ENCODE data around the gene NPM3. TPM values are rescaled to one million over a fixed set of nuclear protein-coding genes. Genes with fewer than 3 reads are reported as not detected.

Gene NPM3
- total RNA-seq, 1 experiment from 2014 or later: 260 TPM

DNA sequence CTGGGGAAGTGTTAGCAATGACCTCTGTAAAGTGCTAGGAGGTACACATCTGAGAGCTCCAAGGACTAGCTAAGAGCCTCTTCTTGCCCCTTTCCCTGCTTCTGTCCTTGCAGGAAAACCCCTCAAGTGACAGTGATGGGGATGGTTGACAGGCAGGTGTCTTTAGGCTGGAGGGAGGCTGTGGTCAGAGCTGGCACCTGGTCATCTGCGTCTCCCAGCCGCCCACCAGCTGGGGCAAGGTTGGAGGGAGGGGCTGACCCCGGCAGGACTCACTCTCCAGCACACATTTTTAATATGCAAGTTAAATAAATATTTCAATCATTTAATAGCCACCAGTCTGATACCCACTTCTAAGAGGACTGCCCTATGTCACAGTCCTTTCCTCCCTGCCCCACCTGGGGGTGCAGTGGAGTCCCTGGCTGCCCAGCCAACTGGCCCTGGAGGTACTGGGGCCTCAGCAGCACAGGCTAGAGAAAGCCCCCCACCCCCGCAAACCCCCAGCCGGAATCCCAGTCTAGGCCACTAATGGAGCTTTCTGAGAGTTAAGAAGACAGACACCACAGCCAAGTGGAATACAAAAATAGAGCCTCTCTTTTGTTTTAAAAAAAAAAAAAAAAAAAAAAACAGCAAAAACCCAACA, 13.6 kb downstream of the NPM3 start:
- Mint-ChIP-seq H3K4me1 (peaks cover 33% of the 10 kb centered on the region), H3K27me3 (ENCODE audit: low read depth) (peaks cover 33% of the 10 kb centered on the region), H3K9me3 (no peaks in the 10 kb centered on the region), H3K36me3 (no peaks in the 10 kb centered on the region), H3K27ac (peak overlapping the region; percentile 43; the same call in 1 of the 2 replicates), H3K4me3 (no peak overlapping the region)
- CTCF ChIA-PET: interaction anchor here (0.6 to 8.3 kb wide), 10 partner anchors 9 to 1455 kb away, joined by 3 to 69 read pairs (median 6); partner anchors contain the start of gene NPM3
- TF ChIP-seq RELA (CRISPR knock-in tag; IDR thresholded peaks at IDR 0.05; ENCODE audit: borderline replicate concordance): no peak
- no peak for TF ChIP-seq TP53 (CRISPR knock-in tag; IDR thresholded peaks at IDR 0.05)
- no peak for TF ChIP-seq TCF7 (CRISPR knock-in tag; IDR thresholded peaks at IDR 0.05; ENCODE audit: low read depth)
- no peak for TF ChIP-seq EMX1 (CRISPR knock-in tag; IDR thresholded peaks at IDR 0.05)
- TF ChIP-seq SMAD3 (CRISPR knock-in tag; IDR thresholded peaks at IDR 0.05; ENCODE audit: borderline replicate concordance): no peak
- TF ChIP-seq, protein P1, sequence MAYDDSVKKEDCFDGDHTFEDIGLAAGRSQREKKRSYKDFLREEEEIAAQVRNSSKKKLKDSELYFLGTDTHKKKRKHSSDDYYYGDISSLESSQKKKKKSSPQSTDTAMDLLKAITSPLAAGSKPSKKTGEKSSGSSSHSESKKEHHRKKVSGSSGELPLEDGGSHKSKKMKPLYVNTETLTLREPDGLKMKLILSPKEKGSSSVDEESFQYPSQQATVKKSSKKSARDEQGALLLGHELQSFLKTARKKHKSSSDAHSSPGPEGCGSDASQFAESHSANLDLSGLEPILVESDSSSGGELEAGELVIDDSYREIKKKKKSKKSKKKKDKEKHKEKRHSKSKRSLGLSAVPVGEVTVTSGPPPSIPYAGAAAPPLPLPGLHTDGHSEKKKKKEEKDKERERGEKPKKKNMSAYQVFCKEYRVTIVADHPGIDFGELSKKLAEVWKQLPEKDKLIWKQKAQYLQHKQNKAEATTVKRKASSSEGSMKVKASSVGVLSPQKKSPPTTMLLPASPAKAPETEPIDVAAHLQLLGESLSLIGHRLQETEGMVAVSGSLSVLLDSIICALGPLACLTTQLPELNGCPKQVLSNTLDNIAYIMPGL (CRISPR knock-in tag; IDR thresholded peaks at IDR 0.05): no peak
- no peak for TF ChIP-seq ZNF317 (CRISPR knock-in tag; IDR thresholded peaks at IDR 0.05; ENCODE audit: borderline replicate concordance, low read depth)
- no peak for TF ChIP-seq HMGA2 (CRISPR knock-in tag; IDR thresholded peaks at IDR 0.05)
- TF ChIP-seq, protein P2, sequence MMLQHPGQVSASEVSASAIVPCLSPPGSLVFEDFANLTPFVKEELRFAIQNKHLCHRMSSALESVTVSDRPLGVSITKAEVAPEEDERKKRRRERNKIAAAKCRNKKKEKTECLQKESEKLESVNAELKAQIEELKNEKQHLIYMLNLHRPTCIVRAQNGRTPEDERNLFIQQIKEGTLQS (CRISPR knock-in tag; conservative IDR thresholded peaks at IDR 0.05): no peak
- TF ChIP-seq, protein P3, sequence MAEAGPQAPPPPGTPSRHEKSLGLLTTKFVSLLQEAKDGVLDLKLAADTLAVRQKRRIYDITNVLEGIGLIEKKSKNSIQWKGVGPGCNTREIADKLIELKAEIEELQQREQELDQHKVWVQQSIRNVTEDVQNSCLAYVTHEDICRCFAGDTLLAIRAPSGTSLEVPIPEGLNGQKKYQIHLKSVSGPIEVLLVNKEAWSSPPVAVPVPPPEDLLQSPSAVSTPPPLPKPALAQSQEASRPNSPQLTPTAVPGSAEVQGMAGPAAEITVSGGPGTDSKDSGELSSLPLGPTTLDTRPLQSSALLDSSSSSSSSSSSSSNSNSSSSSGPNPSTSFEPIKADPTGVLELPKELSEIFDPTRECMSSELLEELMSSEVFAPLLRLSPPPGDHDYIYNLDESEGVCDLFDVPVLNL (CRISPR knock-in tag; IDR thresholded peaks at IDR 0.05; ENCODE audit: borderline replicate concordance, low read depth): no peak
- TF ChIP-seq, protein P4, sequence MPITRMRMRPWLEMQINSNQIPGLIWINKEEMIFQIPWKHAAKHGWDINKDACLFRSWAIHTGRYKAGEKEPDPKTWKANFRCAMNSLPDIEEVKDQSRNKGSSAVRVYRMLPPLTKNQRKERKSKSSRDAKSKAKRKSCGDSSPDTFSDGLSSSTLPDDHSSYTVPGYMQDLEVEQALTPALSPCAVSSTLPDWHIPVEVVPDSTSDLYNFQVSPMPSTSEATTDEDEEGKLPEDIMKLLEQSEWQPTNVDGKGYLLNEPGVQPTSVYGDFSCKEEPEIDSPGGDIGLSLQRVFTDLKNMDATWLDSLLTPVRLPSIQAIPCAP (CRISPR knock-in tag; IDR thresholded peaks at IDR 0.05): no peak
- TF ChIP-seq, protein P5, sequence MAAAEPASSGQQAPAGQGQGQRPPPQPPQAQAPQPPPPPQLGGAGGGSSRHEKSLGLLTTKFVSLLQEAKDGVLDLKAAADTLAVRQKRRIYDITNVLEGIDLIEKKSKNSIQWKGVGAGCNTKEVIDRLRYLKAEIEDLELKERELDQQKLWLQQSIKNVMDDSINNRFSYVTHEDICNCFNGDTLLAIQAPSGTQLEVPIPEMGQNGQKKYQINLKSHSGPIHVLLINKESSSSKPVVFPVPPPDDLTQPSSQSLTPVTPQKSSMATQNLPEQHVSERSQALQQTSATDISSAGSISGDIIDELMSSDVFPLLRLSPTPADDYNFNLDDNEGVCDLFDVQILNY (CRISPR knock-in tag; IDR thresholded peaks at IDR 0.05): no peak
- no peak for TF ChIP-seq IRF2 (CRISPR knock-in tag; IDR thresholded peaks at IDR 0.05; ENCODE audit: borderline replicate concordance, low read depth)
- no peak for TF ChIP-seq NFATC4 (CRISPR knock-in tag; IDR thresholded peaks at IDR 0.05)
- TF ChIP-seq, protein P6, sequence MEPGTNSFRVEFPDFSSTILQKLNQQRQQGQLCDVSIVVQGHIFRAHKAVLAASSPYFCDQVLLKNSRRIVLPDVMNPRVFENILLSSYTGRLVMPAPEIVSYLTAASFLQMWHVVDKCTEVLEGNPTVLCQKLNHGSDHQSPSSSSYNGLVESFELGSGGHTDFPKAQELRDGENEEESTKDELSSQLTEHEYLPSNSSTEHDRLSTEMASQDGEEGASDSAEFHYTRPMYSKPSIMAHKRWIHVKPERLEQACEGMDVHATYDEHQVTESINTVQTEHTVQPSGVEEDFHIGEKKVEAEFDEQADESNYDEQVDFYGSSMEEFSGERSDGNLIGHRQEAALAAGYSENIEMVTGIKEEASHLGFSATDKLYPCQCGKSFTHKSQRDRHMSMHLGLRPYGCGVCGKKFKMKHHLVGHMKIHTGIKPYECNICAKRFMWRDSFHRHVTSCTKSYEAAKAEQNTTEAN (CRISPR knock-in tag; IDR thresholded peaks at IDR 0.05): no peak
- TF ChIP-seq, protein P7, sequence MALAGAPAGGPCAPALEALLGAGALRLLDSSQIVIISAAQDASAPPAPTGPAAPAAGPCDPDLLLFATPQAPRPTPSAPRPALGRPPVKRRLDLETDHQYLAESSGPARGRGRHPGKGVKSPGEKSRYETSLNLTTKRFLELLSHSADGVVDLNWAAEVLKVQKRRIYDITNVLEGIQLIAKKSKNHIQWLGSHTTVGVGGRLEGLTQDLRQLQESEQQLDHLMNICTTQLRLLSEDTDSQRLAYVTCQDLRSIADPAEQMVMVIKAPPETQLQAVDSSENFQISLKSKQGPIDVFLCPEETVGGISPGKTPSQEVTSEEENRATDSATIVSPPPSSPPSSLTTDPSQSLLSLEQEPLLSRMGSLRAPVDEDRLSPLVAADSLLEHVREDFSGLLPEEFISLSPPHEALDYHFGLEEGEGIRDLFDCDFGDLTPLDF (CRISPR knock-in tag; IDR thresholded peaks at IDR 0.05): no peak
- TF ChIP-seq CBFB (CRISPR knock-in tag; IDR thresholded peaks at IDR 0.05; ENCODE audit: low read depth): no peak
- no peak for TF ChIP-seq ELF4 (CRISPR knock-in tag; IDR thresholded peaks at IDR 0.05; ENCODE audit: low read depth)
- no peak for DNase-seq (ENCODE audit: low spot score)
- ATAC-seq: peak; percentile 16; the same call in 1 of the 2 replicates
- POLR2A ChIA-PET: interaction anchor here (1.0 kb wide), 1 partner anchor 9 kb away, joined by 4 read pairs; no protein-coding TSS in a partner anchor
